Measurements from ENCODE around the gene CRADD. TPM values are rescaled to one million over a fixed set of nuclear protein-coding genes. Genes with fewer than 3 reads are reported as not detected.
"Not testable (repeated sequence)": the region's sequence is repeated elsewhere in the genome, so short reads cannot be mapped to it uniquely, and the experiment has no call there.

Gene CRADD
- total RNA-seq, 1 experiment from 2014 or later: 7.6 TPM

- no peaks in the 10 kb centered on the region for H3K36me3 ChIP-seq
- no peak overlapping the region for H3K27ac ChIP-seq
- no peak overlapping the region for H3K4me3 ChIP-seq
- no peaks in the 10 kb centered on the region for H3K27me3 ChIP-seq
- H3K9me3 ChIP-seq (replicated peaks): no peaks in the 10 kb centered on the region
- H3K4me1 ChIP-seq: no peaks in the 10 kb centered on the region
- no peak for DNase-seq
These were observed 206.4 kb downstream of the CRADD start for GRCh38 chr12:93883436-93884154.

- Histone ChIP-seq H3K27ac (no peak overlapping the region), H3K4me3 (no peak overlapping the region), H3K4me1 (no peaks in the 10 kb centered on the region), H3K27me3 (no peaks in the 10 kb centered on the region), H3K36me3 (no peaks in the 10 kb centered on the region), H3K9me3 (replicated peaks) (no peaks in the 10 kb centered on the region)
- DNase-seq: no peak
These were observed 207.8 kb downstream of the CRADD start for GRCh38 chr12:93884794-93885460.

DNA sequence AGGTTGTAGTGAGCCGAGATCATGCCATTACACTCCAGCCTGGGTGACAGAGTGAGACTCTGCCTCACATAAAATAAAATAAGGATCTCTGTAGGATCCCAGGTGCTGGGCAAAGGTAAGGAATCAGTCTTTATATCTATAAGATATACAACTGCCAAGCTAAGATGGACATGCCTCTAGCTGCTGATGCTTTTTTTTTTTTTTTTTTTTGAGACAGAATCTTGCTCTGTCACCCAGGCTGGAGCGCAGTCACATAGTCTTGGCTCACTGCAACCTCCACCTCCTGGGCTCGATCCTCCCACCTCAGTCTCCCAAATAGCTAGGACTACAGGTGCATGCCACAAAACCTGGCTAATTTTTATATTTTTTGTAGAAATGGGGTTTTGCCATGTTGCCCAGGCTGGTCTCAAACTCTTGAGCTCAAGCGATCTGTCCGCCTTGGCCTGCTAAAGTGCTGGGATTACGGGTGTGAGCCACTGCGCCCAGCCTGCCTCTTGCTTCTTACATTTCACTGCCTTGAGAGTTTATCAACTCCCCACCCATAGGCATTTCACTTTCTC lies 208.9 kb downstream of the CRADD start:
- H3K4me3 ChIP-seq; DNase-seq; H3K4me1 ChIP-seq; H3K27me3 ChIP-seq; H3K9me3 ChIP-seq (replicated peaks); H3K36me3 ChIP-seq; H3K27ac ChIP-seq: not testable (repeated sequence)

DNA sequence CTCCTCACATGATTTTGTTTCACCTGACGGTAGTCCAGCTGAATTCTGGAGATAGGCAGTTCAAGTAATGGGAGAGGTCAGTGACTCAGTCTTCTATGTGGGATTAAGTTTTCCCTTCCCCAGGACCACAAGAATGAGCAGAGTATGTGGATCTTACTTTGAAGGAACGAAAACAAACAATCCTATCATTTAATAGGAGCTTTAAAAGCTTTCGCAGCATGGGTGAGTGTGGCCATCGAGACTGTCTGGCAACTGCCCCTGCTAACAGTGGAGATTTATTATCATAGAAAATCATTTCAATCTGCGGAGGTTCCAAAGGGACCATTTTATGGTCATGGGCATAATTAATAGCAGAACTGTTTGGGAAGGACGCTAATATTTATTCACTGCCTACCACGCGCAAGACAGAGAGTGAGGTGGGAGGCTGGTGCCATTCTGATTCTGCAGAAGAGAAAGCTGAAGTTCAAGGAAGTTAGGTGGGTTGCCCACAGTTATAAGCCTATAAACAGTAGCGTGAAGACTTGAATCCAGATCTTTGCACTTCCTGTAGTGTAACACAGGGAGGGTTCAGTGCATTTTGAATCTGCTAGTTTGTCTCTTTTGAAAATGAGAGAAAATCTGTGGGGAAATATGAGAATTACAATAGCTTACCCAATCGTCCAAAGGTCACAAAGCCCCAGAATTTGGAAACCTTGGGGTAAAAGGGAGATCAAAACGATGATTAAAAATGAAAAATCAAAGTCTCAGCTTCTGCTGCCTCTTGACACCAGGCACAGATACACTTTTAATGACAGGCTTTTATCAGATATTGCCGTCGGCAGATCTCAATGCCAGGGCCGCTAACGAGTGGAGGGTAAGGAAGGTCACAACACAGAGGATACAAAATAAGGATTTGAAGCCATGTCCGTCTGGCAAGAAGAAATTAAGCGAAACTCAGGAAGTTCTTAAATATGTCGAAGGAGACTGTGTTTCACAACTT lies 209.6 kb downstream of the CRADD start:
- H3K4me1 ChIP-seq: no peaks in the 10 kb centered on the region
- H3K4me3 ChIP-seq: no peak overlapping the region
- H3K36me3 ChIP-seq: no peaks in the 10 kb centered on the region
- no peak overlapping the region for H3K27ac ChIP-seq
- H3K9me3 ChIP-seq (replicated peaks): no peaks in the 10 kb centered on the region
- no peaks in the 10 kb centered on the region for H3K27me3 ChIP-seq
- no peak for DNase-seq

- no peaks in the 10 kb centered on the region for H3K36me3 ChIP-seq
- H3K27me3 ChIP-seq: no peaks in the 10 kb centered on the region
- no peak overlapping the region for H3K27ac ChIP-seq
- H3K9me3 ChIP-seq (replicated peaks): no peaks in the 10 kb centered on the region
- H3K4me3 ChIP-seq: no peak overlapping the region
- DNase-seq: no peak
- H3K4me1 ChIP-seq: no peaks in the 10 kb centered on the region
These were observed 211.8 kb downstream of the CRADD start for GRCh38 chr12:93888964-93889363.

DNA sequence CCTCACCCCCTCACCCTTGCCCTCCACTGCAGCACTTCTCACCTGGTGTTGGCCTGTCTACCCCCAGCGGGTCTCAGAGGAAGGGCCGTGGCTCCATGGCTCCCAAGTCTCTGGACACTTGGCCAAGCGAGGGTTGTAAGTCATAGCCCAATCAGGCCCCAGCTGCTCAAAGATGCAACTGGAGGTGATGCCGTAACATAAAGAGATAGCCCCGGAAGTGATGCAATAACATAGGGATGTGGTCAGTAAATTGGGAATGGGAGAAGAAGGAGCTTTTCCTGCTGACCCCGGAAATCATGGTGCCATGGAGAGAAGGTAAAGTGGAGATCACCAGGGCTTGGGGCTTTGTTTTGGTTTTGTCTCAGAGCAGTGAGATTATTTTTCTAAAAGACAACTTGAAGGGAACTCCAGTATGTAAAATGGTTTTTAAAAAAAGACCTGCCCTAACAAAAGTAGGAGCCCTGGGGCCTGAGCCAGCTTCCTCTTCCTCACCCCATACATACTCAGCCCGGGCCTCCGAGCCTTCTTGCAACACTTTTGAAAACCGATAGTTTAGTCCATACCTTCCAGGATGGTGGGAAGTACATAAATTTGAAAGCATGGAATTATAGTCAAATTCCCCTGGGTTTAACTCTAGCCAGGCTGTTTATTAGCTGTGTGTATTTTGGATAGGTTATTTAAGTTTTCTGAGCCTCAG lies 212.5 kb downstream of the CRADD start:
- H3K27ac ChIP-seq: no peak overlapping the region
- H3K4me1 ChIP-seq: no peaks in the 10 kb centered on the region
- H3K9me3 ChIP-seq (replicated peaks): no peaks in the 10 kb centered on the region
- no peaks in the 10 kb centered on the region for H3K36me3 ChIP-seq
- H3K27me3 ChIP-seq: no peaks in the 10 kb centered on the region
- DNase-seq: no peak
- H3K4me3 ChIP-seq: no peak overlapping the region

- Histone ChIP-seq H3K27ac (no peak overlapping the region), H3K4me1 (no peaks in the 10 kb centered on the region), H3K36me3 (no peaks in the 10 kb centered on the region), H3K27me3 (no peaks in the 10 kb centered on the region), H3K9me3 (replicated peaks) (no peaks in the 10 kb centered on the region), H3K4me3 (peak overlapping the region; percentile 44)
- DNase-seq: peak; percentile 31 to 61
These were observed 215.5 kb downstream of the CRADD start for GRCh38 chr12:93892423-93893268.

DNA sequence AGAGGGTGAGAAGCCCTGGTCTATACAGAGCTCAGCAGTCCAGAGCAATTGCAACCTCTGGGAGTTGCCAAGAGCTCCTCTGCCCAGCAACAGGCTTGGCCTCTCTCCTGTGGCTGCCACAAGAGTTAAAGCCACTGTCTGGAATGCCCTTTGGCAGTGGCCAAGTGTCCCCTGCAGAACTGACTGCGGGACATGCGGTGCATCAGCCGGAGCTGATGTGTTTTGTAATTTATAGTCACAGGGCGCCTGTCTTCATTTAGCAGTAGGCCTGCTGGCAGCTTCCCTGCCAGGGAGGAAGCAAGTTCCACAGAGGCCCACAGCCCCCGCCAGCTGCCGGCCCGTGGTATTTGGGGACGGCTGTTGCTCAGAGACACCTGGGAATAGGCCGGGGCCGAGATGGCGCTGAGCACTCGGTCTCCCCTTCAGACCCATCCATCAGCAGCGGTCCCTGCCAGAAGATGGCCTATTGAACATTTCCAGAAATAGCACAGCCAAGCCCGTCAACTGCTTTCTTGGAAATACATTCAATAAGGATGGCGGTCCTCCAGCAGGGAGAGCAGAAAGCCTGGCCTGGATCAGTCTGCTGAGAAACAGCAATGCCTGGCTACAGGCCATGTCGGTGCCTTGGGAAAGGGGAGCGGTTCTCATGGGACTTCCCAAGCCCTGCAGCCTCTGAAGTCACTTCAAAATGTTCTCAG lies 217.4 kb downstream of the CRADD start:
- Histone ChIP-seq H3K4me1 (no peaks in the 10 kb centered on the region), H3K36me3 (no peaks in the 10 kb centered on the region), H3K4me3 (no peak overlapping the region), H3K27me3 (no peaks in the 10 kb centered on the region), H3K27ac (no peak overlapping the region), H3K9me3 (replicated peaks) (no peaks in the 10 kb centered on the region)
- no peak for DNase-seq

GRCh38 chr12:93895089-93895445 lies 217.9 kb downstream of the CRADD start:
- Histone ChIP-seq H3K4me3 (no peak overlapping the region), H3K27me3 (no peaks in the 10 kb centered on the region), H3K4me1 (no peaks in the 10 kb centered on the region), H3K36me3 (no peaks in the 10 kb centered on the region), H3K27ac (no peak overlapping the region), H3K9me3 (replicated peaks) (no peaks in the 10 kb centered on the region)
- DNase-seq: no peak

DNA sequence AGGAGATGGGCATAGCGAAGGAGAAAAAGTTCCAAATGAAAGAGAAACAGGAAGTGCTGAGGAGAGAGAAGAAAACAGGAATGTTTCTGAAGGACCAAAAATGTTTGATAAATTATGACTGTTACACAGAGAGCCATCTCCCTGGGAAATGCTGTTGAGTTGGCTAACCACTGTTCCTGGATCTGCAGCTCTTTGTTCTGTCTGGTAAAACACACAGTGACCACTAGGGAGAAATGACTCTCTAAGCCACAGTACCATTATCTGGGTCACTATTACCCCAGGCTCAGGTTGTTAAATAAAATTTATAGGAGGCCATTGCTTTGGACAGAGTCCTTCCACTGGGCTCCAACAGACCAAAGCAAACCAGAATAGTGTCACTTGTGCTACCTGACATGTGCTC lies 219.3 kb downstream of the CRADD start:
- DNase-seq: no peak
- H3K36me3 ChIP-seq: no peaks in the 10 kb centered on the region
- no peak overlapping the region for H3K4me3 ChIP-seq
- H3K27ac ChIP-seq: no peak overlapping the region
- no peaks in the 10 kb centered on the region for H3K9me3 ChIP-seq (replicated peaks)
- H3K27me3 ChIP-seq: no peaks in the 10 kb centered on the region
- H3K4me1 ChIP-seq: no peaks in the 10 kb centered on the region

DNA sequence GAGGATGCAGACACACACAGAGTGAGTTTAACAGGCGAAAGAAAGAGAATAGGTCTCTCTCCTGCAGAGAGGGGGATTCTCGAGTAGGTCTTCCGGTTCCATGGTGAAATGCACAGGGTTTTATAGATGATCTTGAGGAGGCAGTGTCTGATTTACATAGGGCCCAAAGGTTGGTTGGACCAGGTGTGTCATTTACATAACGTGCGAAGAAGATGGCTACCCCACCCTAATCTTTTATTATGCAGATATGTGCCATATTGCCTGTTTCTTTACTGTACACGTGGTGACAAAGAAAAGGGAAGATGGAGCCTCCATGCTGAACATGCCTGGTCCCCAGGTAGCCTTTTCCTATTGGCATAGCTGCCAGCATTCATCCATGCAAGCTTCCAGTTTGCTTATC lies 219.8 kb downstream of the CRADD start:
- no peaks in the 10 kb centered on the region for H3K27me3 ChIP-seq
- no peaks in the 10 kb centered on the region for H3K36me3 ChIP-seq

GRCh38 chr12:93901739-93902138 lies 224.6 kb downstream of the CRADD start:
- H3K27me3 ChIP-seq: no peaks in the 10 kb centered on the region
- no peak overlapping the region for H3K4me3 ChIP-seq
- H3K9me3 ChIP-seq (replicated peaks): no peaks in the 10 kb centered on the region
- H3K4me1 ChIP-seq: no peaks in the 10 kb centered on the region
- DNase-seq: no peak
- no peaks in the 10 kb centered on the region for H3K36me3 ChIP-seq
- no peak overlapping the region for H3K27ac ChIP-seq

More for the DNA sequence above, 219.8 kb downstream of the CRADD start:
- no peaks in the 10 kb centered on the region for H3K4me1 ChIP-seq
- no peak for DNase-seq
- no peak overlapping the region for H3K27ac ChIP-seq
- no peaks in the 10 kb centered on the region for H3K9me3 ChIP-seq (replicated peaks)
- H3K4me3 ChIP-seq: no peak overlapping the region

GRCh38 chr12:93902192-93902591 lies 225.0 kb downstream of the CRADD start:
- H3K4me1 ChIP-seq: no peaks in the 10 kb centered on the region
- no peaks in the 10 kb centered on the region for H3K9me3 ChIP-seq (replicated peaks)
- no peaks in the 10 kb centered on the region for H3K36me3 ChIP-seq
- no peaks in the 10 kb centered on the region for H3K27me3 ChIP-seq
- DNase-seq: no peak
- H3K27ac ChIP-seq: no peak overlapping the region
- no peak overlapping the region for H3K4me3 ChIP-seq
